ENCODE measurements around the gene KRTAP10-11.

- no peak for TF ChIP-seq POLR2A (IDR thresholded peaks at IDR 0.05)
- TF ChIP-seq CTCF (IDR thresholded peaks at IDR 0.05): no peak
- TF ChIP-seq EP300 (IDR thresholded peaks at IDR 0.05): no peak
Observed at GRCh38 chr21:44639331-44639655, 6.9 kb upstream of the KRTAP10-11 start.
